GM06990 (cell line): ENCODE measurements around the gene ATG16L1.
A peak's percentile ranks its signal among the peaks of the same experiment; 100 is the strongest.

ENCODE experiments used
- DNase-seq: peaks from one replicate; pipeline ENCODE4 v3.0.0-alpha.2; 2011; ENCODE audit not compliant: insufficient read length; ENCODE audit errors: extremely low read depth
- H3K27me3 ChIP-seq: replicated peaks from 2 replicates; pipeline ENCODE4 v1.6.0; 2011; ENCODE audit warnings: low read length; ENCODE audit not compliant: control insufficient read depth, insufficient read depth
- H3K36me3 ChIP-seq: 2 replicates; pipeline ENCODE4 v1.5.1; 2011; ENCODE audit warnings: low read length; ENCODE audit not compliant: control insufficient read depth, insufficient read depth
- H3K4me3 ChIP-seq: replicated peaks from 2 replicates; pipeline ENCODE4 v1.5.1; 2011; ENCODE audit warnings: low read depth, mild to moderate bottlenecking, control low read depth, low read length
- TF ChIP-seq, protein P1 (sequence below): IDR thresholded peaks from 2 replicates; pipeline ENCODE4 v1.5.1; 2011; ENCODE audit warnings: low read length, control low read depth, mild to moderate bottlenecking, inconsistent platforms; ENCODE audit not compliant: insufficient read depth, poor library complexity, severe bottlenecking

The ATG16L1 gene

DNA sequence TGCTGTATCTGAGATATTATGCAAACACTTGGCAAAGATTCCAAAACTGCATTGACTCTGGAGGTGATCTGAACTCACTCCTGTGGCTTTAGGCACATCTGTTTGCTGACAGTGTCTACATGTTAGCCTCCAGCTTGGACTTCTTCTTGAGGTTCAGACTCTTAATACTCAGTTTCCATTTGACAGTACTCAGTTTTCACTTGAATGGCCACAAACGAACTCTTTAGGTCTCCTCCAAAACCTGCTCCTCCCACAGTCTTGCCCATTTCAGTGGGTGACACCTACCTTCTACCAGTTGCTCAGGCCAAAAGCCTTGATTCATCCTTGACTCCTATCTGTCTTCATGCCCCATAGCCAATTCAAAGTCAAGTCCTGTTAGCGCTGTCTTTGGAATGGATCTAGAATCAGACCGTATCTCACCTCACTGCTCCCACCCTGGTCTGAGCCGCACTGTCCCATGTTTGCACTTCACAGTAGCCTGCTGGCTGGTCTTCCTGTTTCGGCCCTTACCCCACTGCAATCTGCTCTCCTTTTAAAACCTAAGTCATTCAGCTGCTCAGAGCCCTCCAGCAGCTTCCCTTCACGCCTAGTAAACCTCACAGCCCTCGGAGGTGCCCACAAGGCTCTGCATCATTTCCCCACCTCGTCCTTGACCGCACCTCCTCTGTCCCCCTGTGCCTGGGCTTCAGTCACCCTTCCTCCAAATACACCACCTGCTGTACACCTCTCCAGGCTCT, 10.5 kb downstream of the ATG16L1 start:
- DNase-seq = peak; percentile 47
- TF ChIP-seq, protein P1, sequence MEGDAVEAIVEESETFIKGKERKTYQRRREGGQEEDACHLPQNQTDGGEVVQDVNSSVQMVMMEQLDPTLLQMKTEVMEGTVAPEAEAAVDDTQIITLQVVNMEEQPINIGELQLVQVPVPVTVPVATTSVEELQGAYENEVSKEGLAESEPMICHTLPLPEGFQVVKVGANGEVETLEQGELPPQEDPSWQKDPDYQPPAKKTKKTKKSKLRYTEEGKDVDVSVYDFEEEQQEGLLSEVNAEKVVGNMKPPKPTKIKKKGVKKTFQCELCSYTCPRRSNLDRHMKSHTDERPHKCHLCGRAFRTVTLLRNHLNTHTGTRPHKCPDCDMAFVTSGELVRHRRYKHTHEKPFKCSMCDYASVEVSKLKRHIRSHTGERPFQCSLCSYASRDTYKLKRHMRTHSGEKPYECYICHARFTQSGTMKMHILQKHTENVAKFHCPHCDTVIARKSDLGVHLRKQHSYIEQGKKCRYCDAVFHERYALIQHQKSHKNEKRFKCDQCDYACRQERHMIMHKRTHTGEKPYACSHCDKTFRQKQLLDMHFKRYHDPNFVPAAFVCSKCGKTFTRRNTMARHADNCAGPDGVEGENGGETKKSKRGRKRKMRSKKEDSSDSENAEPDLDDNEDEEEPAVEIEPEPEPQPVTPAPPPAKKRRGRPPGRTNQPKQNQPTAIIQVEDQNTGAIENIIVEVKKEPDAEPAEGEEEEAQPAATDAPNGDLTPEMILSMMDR = no peak
- H3K4me3 ChIP-seq = no peak overlapping the region
- peaks cover 31% of the 10 kb centered on the region for H3K36me3 ChIP-seq
- no peaks in the 10 kb centered on the region for H3K27me3 ChIP-seq

DNA sequence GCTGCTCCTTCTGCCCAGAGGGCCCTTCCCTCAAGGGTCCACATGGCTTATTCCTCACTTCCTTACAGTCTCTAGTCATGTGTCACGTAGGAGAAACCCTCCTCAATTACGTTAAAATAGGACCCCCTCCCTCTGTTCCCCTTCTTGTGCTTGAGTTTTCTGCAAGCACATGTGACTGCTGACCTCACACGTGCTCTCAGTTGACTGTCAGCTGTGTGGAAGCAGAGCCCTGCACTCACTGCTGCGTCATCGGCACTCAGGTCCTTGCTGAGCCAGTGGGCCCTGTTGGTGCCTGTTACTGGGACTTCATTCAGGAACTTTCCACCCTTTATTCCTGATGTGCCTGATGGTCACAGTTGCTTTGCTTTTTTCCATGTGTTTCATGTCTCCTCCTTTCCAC, 11.1 kb downstream of the ATG16L1 start:
- no peak for DNase-seq
- TF ChIP-seq, protein P1 = no peak
- Histone ChIP-seq H3K4me3 (no peak overlapping the region), H3K27me3 (no peaks in the 10 kb centered on the region), H3K36me3 (peaks cover 32% of the 10 kb centered on the region)

GRCh38 chr2:233263045-233263570, 11.6 kb downstream of the ATG16L1 start:
- no peak for DNase-seq
- H3K36me3 ChIP-seq = peaks cover 34% of the 10 kb centered on the region
- H3K4me3 ChIP-seq = no peak overlapping the region
- TF ChIP-seq, protein P1 = no peak
- H3K27me3 ChIP-seq = no peaks in the 10 kb centered on the region

GRCh38 chr2:233264667-233265066, 13.2 kb downstream of the ATG16L1 start:
- no peak overlapping the region for H3K4me3 ChIP-seq
- H3K27me3 ChIP-seq = no peaks in the 10 kb centered on the region
- no peak for DNase-seq
- peaks cover 24% of the 10 kb centered on the region for H3K36me3 ChIP-seq
- TF ChIP-seq, protein P1 = no peak

DNA sequence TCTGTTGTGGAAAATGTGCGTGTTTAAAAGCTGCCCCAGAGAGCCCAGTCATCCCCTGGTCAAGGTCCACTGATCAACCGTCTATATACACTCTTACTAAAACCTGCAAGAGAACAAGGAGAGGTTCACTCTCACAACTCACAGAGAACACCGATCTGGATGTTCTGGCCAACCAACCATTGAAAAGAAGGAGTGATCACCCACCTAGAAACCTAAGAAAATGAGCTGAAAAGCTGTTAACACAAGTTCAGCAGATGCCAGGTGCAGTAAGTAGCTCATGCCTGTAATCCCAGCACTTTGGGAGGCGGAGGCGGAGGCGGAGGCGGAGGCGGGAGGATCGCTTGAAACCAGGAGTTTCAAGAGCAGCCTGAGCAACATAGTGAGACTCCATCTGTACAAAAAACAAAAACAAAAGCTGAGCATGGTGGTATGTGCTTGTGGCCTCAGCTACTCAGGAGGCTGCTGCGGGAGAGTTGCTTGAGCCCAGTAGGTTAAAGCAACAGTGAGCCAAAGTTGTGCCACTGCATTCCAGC, 14.5 kb downstream of the ATG16L1 start:
- TF ChIP-seq, protein P1 = no peak
- Histone ChIP-seq H3K4me3 (no peak overlapping the region), H3K27me3 (no peaks in the 10 kb centered on the region), H3K36me3 (peaks cover 25% of the 10 kb centered on the region)
- DNase-seq = no peak
